ENCODE measurements around the gene TXNDC8. TPM values are rescaled to one million over a fixed set of nuclear protein-coding genes. Genes with fewer than 3 reads are reported as not detected.

TXNDC8 gene
- total and polyA plus RNA-seq, 2 of the 13 experiments (the other 11 are each of a cell fraction or from before 2014, with no cell fraction given) = not detected

DNA sequence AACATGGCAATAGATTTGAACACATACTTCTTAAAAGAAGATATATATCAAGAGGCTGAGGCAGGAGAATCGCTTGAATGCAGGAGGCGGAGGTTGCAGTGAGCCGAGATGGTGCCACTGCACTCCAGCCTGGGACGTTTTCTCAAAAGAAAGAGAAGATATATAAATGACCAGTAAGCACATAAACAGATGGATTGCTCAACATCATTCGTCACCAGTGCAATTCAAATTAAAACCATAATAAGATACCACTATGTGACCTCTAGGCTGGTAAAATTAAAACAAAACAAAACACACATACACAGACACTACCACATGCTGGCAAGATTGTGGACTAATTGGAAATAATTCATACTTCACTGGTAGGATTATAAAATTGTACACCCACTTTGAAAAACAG, 76.0 kb downstream of the TXNDC8 start:
- ChIA-PET CTCF (ENCODE audit: low intra/inter-chr PET ratio, low total read pairs) (no interaction called here), POLR2A (no interaction called here)
- Histone ChIP-seq H3K79me2 (ENCODE audit: insufficient read depth, low read length) (peaks cover 8% of the 10 kb centered on the region), H3K27ac (ENCODE audit: extremely low read length, insufficient read depth, low read length) (no peak overlapping the region), H3K4me1 (ENCODE audit: insufficient read depth, low read length) (peaks cover 16% of the 10 kb centered on the region), H2AFZ (ENCODE audit: low read length) (no peak overlapping the region), H3K27me3 (ENCODE audit: control insufficient read depth in 1 of 2, insufficient read depth in 2 of 2, low read length in 2 of 2) (no peaks in the 10 kb centered on the region; a peak in 1 of 5 replicates), H3K36me3 (replicated peaks in 1 of 2; ENCODE audit: control insufficient read depth in 1 of 2, insufficient read depth in 2 of 2, low read length in 2 of 2) (no peaks in the 10 kb centered on the region), H3K4me2 (ENCODE audit: low read depth, low read length) (no peak overlapping the region), H4K20me1 (ENCODE audit: insufficient read depth, low read length) (no peaks in the 10 kb centered on the region), H3K9ac (ENCODE audit: insufficient read depth, low read depth, low read length) (no peak overlapping the region), H3K9me3 (ENCODE audit: low read length) (no peaks in the 10 kb centered on the region), H3K4me3 (replicated peaks in 1 of 3; ENCODE audit: insufficient read depth in 1 of 3, low read depth in 2 of 3, low read length in 3 of 3) (no peak overlapping the region)
- intact Hi-C loops (cut with micrococcal nuclease; ENCODE audit: unreplicated experiment) (no loop called here), in situ Hi-C loops (cut with HindIII; ENCODE audit: extremely low pct_ligation_motif_present, low pct_unique_long_range_greater_than_20kb) (no loop called here)
- DNase-seq (ENCODE audit: low spot score) = no peak
- no peak for ATAC-seq
- no peak for FAIRE-seq
- 89% methylated on average over 5 of the region's 5 CpGs for WGBS (ENCODE audit: low lambda C conversion rate)
- BruUV-seq (replicated peaks) = no TSS peak
- TF ChIP-seq ZNF691 (CRISPR knock-in tag; IDR thresholded peaks at IDR 0.05; ENCODE audit: borderline replicate concordance, low read depth) = no peak
- no peak for TF ChIP-seq ZNF441 (CRISPR knock-in tag; IDR thresholded peaks at IDR 0.05; ENCODE audit: borderline replicate concordance)
- TF ChIP-seq TBX3 (IDR thresholded peaks at IDR 0.05; ENCODE audit: borderline replicate concordance) = no peak
- no peak for TF ChIP-seq GZF1 (CRISPR knock-in tag; IDR thresholded peaks at IDR 0.05)
- no peak for TF ChIP-seq MYNN (CRISPR knock-in tag; IDR thresholded peaks at IDR 0.05; ENCODE audit: low read depth)
- no peak for TF ChIP-seq ZNF660 (CRISPR knock-in tag; IDR thresholded peaks at IDR 0.05; ENCODE audit: borderline replicate concordance, low read depth)
- TF ChIP-seq ZBTB8A (CRISPR knock-in tag; IDR thresholded peaks at IDR 0.05; ENCODE audit: borderline replicate concordance, low read depth) = no peak
- TF ChIP-seq, protein P1, sequence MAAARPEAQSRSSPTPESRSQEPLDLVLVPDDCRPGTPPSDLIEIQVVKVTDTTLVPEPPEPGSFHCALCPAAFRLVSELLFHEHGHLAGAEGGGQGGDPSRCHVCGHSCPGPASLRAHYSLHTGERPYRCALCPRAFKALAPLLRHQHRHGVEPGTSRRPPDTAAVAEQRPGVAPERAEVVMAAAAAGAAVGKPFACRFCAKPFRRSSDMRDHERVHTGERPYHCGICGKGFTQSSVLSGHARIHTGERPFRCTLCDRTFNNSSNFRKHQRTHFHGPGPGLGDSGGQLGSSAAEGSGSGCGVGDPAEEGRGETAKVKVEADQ (CRISPR knock-in tag; IDR thresholded peaks at IDR 0.05; ENCODE audit: borderline replicate concordance) = no peak
- TF ChIP-seq GABPA (IDR thresholded peaks at IDR 0.05; ENCODE audit: low read depth, low read length) = no peak
- no peak for TF ChIP-seq GABPA (CRISPR knock-in tag; IDR thresholded peaks at IDR 0.05; ENCODE audit: low read depth)

Measured in HepG2 (cell line).